Endothelial cell of umbilical vein (primary cell): ENCODE data around the gene GTPBP3. TPM values are rescaled to one million over a fixed set of nuclear protein-coding genes. Genes with fewer than 3 reads are reported as not detected.

ENCODE experiments used
- BruUV-seq: library from RNA; stranded (reverse); fragments of 400-500 nt; replicated peaks from 2 replicates; lab custom pipeline; 2021; lab: Mats Ljungman, UMichigan
- CTCF ChIA-PET: fragments of 300-600, 350-600 bp; sonication (Branson Sonifier 250); formaldehyde crosslinking; loops from one replicate; lab custom pipeline; 2021; ENCODE audit warnings: antibody characterized with exemption, inconsistent platforms; lab: Charles Lee
- POLR2A ChIA-PET: fragments of 300-600, 350-600 bp; sonication (Branson Sonifier 250); formaldehyde crosslinking; loops from one replicate; lab custom pipeline; 2021; ENCODE audit warnings: antibody characterized with exemption, inconsistent platforms; lab: Charles Lee
- DNase-seq: peaks from one replicate; pipeline ENCODE4 v3.0.0-alpha.2; 2011; ENCODE audit warnings: low read depth, low spot score
- FAIRE-seq: peaks from 2 replicates; lab custom pipeline; 2011; peaks lifted over from hg19 to GRCh38; lab: Jason Lieb, UNC
- H2AFZ ChIP-seq: 2 replicates; pipeline ENCODE4 v1.6.0; 2012; ENCODE audit warnings: low read depth, low read length, control low read depth, inconsistent platforms
- H3K27ac ChIP-seq: 2 replicates; pipeline ENCODE4 v1.5.1; 2011; ENCODE audit warnings: low read depth, mild to moderate bottlenecking, control low read depth, low read length, moderate library complexity; ENCODE audit not compliant: insufficient read depth
- H3K27me3 ChIP-seq, 2 experiments: 2 replicates each; pipeline versions ENCODE4 v1.6.0 to v1.6.1; 2011; ENCODE audit warnings: low read length in 2 of 2, mixed read lengths in 1 of 2; ENCODE audit not compliant: control insufficient read depth in 2 of 2, insufficient read depth in 2 of 2
- H3K36me3 ChIP-seq, 2 experiments: 2 replicates in 1 of 2; 3 replicates in 1 of 2; pipeline ENCODE4 v1.5.1; 2011; ENCODE audit warnings: low read length in 2 of 2, mild to moderate bottlenecking in 1 of 2, moderate library complexity in 1 of 2; ENCODE audit not compliant: control insufficient read depth in 2 of 2, insufficient read depth in 2 of 2; ENCODE audit errors: extremely low read depth in 1 of 2
- H3K4me1 ChIP-seq: 3 replicates; pipeline ENCODE4 v1.5.1; 2011; ENCODE audit warnings: mild to moderate bottlenecking, low read length; ENCODE audit not compliant: control insufficient read depth, insufficient read depth; ENCODE audit errors: extremely low read depth
- H3K4me2 ChIP-seq: 2 replicates; pipeline ENCODE4 v1.6.1; 2011; ENCODE audit warnings: low read length, control low read depth, mixed read lengths; ENCODE audit not compliant: insufficient read depth
- H3K4me3 ChIP-seq, 3 experiments: fragments of 200-600 bp in 1 of 3; sonication (generic), shearing (Covaris generic) in 1 of 3; replicated peaks in 1 of 3; 2 replicates each; pipeline ENCODE4 v1.5.1; 2011 to 2016; ENCODE audit warnings: control low read depth in 3 of 3, low read length in 3 of 3, mild to moderate bottlenecking in 2 of 3, inconsistent platforms in 1 of 3, low read depth in 1 of 3, moderate library complexity in 1 of 3; ENCODE audit not compliant: insufficient read depth in 1 of 3
- H3K79me2 ChIP-seq: 2 replicates; pipeline ENCODE4 v1.6.0; 2012; ENCODE audit warnings: low read length, inconsistent platforms; ENCODE audit not compliant: control insufficient read depth, insufficient read depth
- H3K9ac ChIP-seq: replicated peaks from 2 replicates; pipeline ENCODE3; 2011; ENCODE audit warnings: low read length, control low read depth; ENCODE audit not compliant: insufficient read depth; ENCODE audit errors: extremely low read depth
- H3K9me1 ChIP-seq: replicated peaks from 3 replicates; pipeline ENCODE4 v1.6.0; 2011; ENCODE audit warnings: mild to moderate bottlenecking, low read length; ENCODE audit not compliant: control insufficient read depth, insufficient read depth; ENCODE audit errors: extremely low read depth
- H3K9me3 ChIP-seq: replicated peaks from 2 replicates; pipeline ENCODE4 v1.5.1; 2012; ENCODE audit warnings: low read length, inconsistent platforms; ENCODE audit not compliant: control insufficient read depth, insufficient read depth
- H4K20me1 ChIP-seq: replicated peaks from 2 replicates; pipeline ENCODE3; 2011; ENCODE audit warnings: mild to moderate bottlenecking, low read length; ENCODE audit not compliant: control insufficient read depth, insufficient read depth; ENCODE audit errors: extremely low read depth
- CTCF ChIP-seq, 2 donors: IDR thresholded peaks; 1 replicate in 1 of 2; 2 replicates in 1 of 2; pipeline ENCODE4 v1.5.1; 2011; ENCODE audit warnings: low read length in 2 of 2, mild to moderate bottlenecking in 2 of 2, moderate library complexity in 2 of 2, control low read depth in 1 of 2, inconsistent platforms in 1 of 2, low read depth in 1 of 2; ENCODE audit not compliant: insufficient read depth in 1 of 2; ENCODE audit errors: extremely low read depth in 1 of 2
- EZH2 ChIP-seq: IDR thresholded peaks from 2 replicates; pipeline ENCODE4 v1.6.1; 2012; ENCODE audit warnings: borderline replicate concordance, low read depth, mild to moderate bottlenecking, moderate library complexity, low read length, inconsistent platforms; ENCODE audit not compliant: severe bottlenecking
- FOS ChIP-seq: IDR thresholded peaks from 2 replicates; pipeline ENCODE4 v1.6.1; 2011; ENCODE audit warnings: mild to moderate bottlenecking, low read length, moderate library complexity, borderline replicate concordance; ENCODE audit not compliant: insufficient read depth
- GATA2 ChIP-seq: IDR thresholded peaks from 2 replicates; pipeline ENCODE4 v1.7.0; 2011; ENCODE audit warnings: low read depth, mild to moderate bottlenecking, moderate library complexity, mixed read lengths, low read length; ENCODE audit not compliant: insufficient read length, insufficient read depth
- JUN ChIP-seq: IDR thresholded peaks from 2 replicates; pipeline ENCODE4 v1.6.1; 2011; ENCODE audit warnings: borderline replicate concordance, low read depth; ENCODE audit not compliant: insufficient read length, insufficient read depth
- MYC ChIP-seq: IDR thresholded peaks from one replicate; pipeline ENCODE4 v1.6.1; 2011; ENCODE audit warnings: mild to moderate bottlenecking, low read depth, low read length
- POLR2A ChIP-seq: IDR thresholded peaks from 2 replicates; pipeline ENCODE4 v1.6.1; 2012; ENCODE audit warnings: low read depth, mild to moderate bottlenecking, control low read depth, low read length
- POLR2AphosphoS5 ChIP-seq: IDR thresholded peaks from 2 replicates; pipeline ENCODE4 v1.6.1; 2012; ENCODE audit warnings: low read depth, mild to moderate bottlenecking, control low read depth, low read length, moderate library complexity; ENCODE audit not compliant: insufficient read depth
- dilution Hi-C: fragments of 300-500 bp; cut with MboI; formaldehyde crosslinking; loops from one replicate; pipeline ENCODE4 v1.15.0; 2019; ENCODE audit warnings: low sequenced_read_pairs; ENCODE audit not compliant: extremely low pct_ligation_motif_present
- intact Hi-C: fragments of 100-400 bp; cut with micrococcal nuclease; formaldehyde crosslinking; loops from one replicate; pipeline ENCODE4 v1.10.0; 2022
- polyA plus RNA-seq, 4 experiments: library from polyadenylated mRNA; depleted of rRNA in 3 of 4; stranded (reverse) in 3 of 4; unstranded in 1 of 4; fragments of >200 nt; gene quantifications; 2 replicates each; pipeline versions ENCODE4 v1.2.1 to v1.2.3, GENCODE V29; 2011 to 2012; ENCODE audit warnings: missing spikeins in 1 of 4
- total RNA-seq: library from RNA; stranded (reverse); gene quantifications from 2 replicates; pipeline ENCODE4 v1.2.3, GENCODE V29; 2021
- TF ChIP-seq, protein P1 (sequence below): IDR thresholded peaks from 2 replicates; pipeline ENCODE4 v1.6.1; 2011; ENCODE audit not compliant: insufficient read depth, insufficient read length

Gene GTPBP3
- total and polyA plus RNA-seq, 2 donors (not counting 3 experiments of a cell fraction or from before 2014, with no cell fraction given): 12.7 to 34.7 TPM

DNA sequence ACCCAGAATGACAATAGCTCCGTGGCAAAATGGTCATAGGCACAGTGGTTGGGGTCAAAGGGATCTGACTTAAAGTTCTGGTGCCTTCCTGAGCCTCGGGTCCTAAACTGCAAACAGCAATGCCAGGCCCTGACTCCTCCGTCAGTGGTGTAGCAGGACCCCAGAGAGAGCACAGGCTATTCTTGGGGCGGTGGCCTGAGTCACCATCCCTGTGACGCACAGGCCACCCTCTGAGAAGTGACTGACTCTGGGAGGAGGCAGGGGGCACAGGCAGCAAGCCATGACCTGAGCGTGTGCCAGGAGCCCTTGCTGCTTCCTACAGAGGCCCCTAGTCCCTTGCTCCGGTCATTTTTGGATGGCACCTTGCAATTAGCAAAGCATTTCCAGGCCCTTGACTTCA, 21.0 kb downstream of the GTPBP3 start:
- no peak overlapping the region for H3K27ac ChIP-seq
- FAIRE-seq (no peak), DNase-seq (no peak)
- ChIA-PET CTCF (no interaction called here), POLR2A (no interaction called here)
- H3K9me1 ChIP-seq: no peaks in the 10 kb centered on the region
- no peak overlapping the region for H3K4me3 ChIP-seq
- dilution Hi-C loops (no loop called here), intact Hi-C loops (no loop called here)
- H3K79me2 ChIP-seq: no peaks in the 10 kb centered on the region
- no peaks in the 10 kb centered on the region for H3K9me3 ChIP-seq
- H2AFZ ChIP-seq: no peak overlapping the region
- H3K27me3 ChIP-seq: peaks cover 0 to 3% of the 10 kb centered on the region in 2 experiments
- no peaks in the 10 kb centered on the region for H4K20me1 ChIP-seq
- H3K4me2 ChIP-seq: no peak overlapping the region
- peaks cover under 1% of the 10 kb centered on the region for H3K4me1 ChIP-seq
- no peak overlapping the region for H3K9ac ChIP-seq
- TF ChIP-seq JUN (no peak), FOS (no peak), POLR2A (no peak), POLR2AphosphoS5 (no peak), CTCF (IDR thresholded peaks at IDR 0.05; ENCODE audit: extremely low read depth in 1 of 2, insufficient read depth in 1 of 2, low read depth in 1 of 2, low read length in 2 of 2) (no peak), MYC (no peak), GATA2 (no peak), EZH2 (no peak)
- TF ChIP-seq, protein P1, sequence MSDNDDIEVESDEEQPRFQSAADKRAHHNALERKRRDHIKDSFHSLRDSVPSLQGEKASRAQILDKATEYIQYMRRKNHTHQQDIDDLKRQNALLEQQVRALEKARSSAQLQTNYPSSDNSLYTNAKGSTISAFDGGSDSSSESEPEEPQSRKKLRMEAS: no peak
- H3K36me3 ChIP-seq: no peaks in the 10 kb centered on the region
- BruUV-seq: no TSS peak
